HG02588 (cell line): Measurements from ENCODE around the gene NRP1.
"Not testable (repeated sequence)": the region's sequence is repeated elsewhere in the genome, so short reads cannot be mapped to it uniquely, and the experiment has no call there.

Experiments used
- ATAC-seq: cut with Tn5 transposase; IDR thresholded peaks from one replicate; pipeline ENCODE4 v1.9.1; 2021; ENCODE audit warnings: mild to moderate bottlenecking, moderate library complexity; ENCODE audit not compliant: unreplicated experiment

Gene NRP1

DNA sequence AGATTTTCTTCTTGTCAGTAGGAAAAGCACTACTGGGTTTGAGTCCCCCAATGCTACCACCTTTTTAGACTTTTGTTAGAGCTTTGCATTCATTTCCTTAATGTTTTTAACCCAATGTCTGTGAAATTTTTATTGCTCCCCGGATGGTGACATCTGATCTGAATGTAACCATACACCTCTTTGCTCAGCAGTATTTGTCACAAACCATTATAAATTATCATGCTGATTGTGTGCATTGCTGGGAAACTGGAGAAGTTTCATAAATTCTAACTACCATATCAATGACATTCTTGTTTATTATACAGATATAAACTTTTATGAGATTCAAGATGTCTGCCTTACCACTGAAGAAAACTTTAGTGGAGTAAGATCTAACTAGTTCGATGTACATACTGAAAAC, 8.5 kb downstream of the NRP1 start:
- ATAC-seq, result no peak

DNA sequence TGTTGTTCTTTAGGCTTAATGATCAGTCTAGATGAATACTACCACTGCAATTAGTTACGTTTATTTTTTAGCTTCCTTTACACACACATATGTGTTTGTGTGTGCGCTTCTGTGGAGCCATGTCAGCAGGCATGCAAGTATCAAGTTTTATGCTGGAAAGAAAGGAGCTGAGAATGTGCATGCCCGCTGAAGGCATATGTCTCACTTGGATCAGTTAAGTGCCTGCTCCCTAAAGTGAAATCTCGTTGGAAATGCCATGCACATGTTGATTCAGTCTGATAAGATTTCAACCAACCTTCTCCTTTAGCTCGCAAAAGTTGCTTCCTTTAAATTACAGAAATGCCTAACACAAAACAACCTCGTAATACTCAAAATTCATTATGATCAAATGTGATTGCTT, 10.7 kb downstream of the NRP1 start:
- ATAC-seq, result no peak

DNA sequence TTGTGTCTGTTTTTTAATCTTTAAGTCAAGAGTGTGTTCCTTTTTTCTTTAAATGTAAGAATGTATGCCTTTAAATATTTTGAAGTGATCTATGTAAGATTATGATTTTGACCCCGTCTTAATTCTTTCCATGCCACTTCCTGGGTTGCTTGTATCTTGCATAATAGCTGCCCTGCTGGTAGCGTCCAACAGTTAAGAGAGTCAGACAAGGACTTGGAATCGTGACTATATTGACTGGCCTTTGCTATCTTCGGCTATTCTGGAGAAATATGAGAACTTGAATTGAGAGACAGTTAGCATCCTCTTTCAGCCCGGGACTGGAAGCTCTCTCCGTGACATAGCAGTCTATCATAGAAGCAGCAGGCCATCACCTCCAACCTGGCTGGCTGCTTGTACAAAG, 13.0 kb downstream of the NRP1 start:
- no peak for ATAC-seq

DNA sequence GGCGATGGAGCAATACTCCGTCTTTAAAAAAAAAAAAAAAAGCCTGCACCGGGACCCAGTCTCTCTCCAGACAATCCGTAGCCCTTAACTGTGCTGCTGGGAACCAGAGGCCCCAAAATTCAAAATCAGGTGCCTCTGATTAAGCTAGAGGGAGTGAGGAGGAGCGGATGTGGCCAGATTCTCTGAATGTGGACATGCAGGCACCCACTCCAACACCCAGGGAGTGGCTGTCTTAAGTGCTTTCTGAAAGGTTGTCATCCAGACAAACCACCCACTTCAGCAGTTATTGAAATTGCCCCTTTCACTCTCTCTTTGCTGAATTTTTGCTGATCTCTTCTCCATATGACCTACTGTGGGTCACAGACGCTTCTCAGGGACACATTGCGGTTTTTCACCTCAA, 14.2 kb downstream of the NRP1 start:
- ATAC-seq, result no peak

DNA sequence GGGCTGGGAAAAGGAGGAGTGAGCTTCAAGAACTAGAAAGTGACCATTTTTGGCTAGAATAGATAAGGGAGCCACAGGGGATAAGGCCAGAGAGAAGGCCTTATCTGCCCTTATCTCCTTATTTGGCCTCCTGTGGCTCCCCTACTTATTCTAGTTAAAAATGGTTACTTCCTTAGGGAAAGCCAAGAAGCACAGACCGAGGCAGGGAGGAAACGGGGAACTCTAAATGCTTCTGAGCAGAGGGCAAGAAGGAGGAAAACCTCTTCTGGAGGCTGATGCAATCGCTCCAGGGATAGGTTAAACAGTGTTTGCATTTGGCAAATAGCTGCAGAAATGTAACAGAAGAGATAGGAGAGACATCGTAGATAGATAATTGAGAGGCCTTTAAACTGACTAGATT, 18.6 kb downstream of the NRP1 start:
- ATAC-seq, result no peak

DNA sequence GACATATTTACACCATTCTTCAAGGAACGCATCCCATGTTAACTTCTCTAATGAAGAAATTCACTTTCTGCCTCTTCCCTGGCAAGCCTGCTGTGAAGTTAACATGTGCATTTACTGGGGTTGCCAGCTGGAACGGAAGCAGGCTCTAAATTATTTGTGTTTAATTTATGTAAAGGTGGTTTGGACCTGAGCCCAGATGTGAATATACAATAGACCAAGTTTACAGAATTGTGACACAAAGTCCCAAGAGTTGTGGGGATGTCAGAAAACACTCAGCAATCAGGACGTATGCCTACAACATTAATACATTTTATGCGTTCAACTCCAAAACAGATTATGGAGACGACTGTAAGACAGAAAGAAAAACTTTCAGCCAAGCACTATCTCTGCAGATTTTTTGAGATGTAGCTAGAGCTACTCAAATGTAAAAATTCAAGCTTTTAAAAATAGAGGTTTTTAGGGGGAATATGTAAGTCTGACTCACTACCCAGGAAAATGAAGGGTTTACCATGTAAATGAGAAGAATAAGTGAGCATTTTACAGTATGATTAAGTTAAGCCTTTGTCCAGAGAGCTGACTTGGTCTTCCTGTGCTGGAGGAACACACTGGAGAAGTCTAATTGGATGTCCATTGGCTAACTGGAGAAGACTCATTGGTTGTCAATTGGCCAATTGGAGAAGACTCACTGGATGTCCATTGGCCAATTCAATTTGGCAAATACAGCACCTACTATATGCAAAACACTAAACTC, 19.5 kb downstream of the NRP1 start:
- ATAC-seq, result no peak

DNA sequence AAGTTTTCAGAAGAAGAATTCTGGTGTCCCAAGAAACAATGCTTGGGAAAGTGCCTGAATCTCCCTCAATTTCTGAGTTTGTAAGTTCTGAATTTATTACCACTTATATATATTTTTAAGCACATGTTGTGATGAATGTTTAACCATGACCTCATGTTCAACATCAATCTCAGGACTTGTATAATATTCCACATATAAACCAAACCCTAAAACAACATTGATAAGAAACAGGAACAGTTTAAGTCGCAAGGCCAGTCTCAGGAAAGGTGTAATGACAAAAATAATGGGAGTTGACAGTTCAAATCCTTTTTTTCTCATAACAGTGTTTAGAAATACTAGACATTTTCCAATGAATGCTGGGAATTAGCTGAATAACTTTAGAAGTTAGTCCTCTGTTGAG, 22.8 kb downstream of the NRP1 start:
- no peak for ATAC-seq

DNA sequence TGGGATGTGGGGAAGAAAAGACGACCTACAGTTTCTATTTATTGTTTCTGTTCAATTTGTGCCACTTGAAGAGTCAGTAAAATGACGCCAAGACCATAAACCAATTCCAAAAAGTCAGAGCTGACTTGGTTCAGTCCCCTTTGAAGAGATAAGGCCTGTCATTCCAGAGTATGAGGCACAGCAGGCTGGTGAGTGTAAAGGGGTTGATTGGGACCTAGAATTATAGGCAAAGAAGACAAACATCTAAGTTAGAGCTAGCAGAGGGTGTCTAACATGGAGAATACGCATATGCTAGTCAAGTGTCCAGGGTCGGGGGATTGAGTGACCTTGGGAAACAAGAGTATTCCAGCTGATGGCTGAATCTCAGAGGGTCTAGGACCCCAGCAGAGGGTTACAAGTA, 23.6 kb downstream of the NRP1 start:
- ATAC-seq, result no peak

DNA sequence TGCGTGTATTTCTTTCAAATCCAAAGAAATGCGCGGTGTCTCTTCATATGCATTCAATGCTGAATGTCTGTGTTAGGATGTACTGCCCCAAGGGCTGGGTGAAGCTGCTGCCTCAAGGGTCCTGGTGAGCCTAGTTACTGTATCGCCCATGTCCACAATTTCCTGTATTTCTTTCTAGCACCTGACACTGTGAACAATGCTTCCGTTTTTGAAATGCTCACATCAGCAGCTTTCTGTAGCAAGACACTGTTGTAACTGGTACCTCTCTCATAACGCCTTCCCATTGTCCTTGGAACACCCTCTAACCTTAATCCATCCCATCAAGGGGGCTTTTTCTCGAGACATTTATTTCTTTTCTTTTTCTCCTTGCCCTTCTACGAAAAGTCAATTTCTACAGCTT, 25.1 kb downstream of the NRP1 start:
- ATAC-seq, result no peak

DNA sequence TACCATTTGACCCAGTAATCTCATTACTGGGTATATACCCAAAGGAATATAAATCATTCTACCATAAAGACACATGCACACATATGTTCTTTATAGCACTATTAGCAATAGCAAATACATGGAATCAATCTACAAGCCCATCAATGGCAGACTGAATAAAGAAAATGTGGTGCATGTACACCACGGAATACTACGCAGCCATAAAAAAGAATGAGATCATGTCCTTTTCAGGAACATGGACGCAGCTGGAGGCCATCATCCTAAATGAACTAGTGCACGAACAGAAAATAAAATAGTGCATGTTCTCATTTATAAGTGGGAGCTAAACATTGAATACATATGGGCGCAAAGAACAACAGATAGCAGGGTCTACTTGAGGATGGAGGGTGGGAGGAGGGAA, 26.6 kb downstream of the NRP1 start:
- ATAC-seq, result no peak

DNA sequence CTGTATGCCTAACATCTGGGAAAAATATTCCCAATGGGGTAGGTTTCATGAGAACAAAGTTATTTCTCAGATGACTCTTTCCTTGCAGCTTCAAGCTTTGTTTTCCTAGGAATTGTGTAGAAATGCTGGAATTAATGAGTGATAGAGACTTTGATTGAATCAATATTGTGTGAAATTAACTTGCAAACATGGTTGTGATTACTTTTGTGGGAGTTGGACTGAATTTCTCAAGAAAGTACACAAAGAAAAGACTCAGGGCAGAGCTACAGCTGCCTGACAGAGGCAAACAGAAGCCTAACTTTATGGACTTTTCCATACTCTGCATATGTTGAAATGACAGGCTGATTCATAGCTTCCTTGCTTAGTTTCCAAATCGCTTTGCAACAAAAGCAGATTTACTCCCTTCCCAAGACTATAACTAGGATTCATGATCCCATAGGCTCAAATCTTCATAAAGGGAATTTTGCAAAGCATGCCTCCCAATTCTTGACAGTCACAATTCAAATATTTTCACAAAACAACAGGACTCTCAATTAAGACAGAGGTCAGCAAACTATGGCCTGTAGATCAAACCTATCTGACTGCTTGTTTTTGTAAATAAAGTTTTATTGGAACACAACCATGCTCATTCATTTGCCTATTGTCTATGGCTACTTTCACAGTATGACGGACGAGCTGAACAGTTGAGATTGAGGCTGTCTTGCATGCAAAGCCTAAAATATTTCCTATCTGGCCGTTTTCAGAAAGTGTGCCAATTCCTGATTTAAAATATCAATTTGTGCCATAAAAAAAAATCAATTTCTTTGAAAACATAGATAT, 27.6 kb downstream of the NRP1 start:
- no peak for ATAC-seq

DNA sequence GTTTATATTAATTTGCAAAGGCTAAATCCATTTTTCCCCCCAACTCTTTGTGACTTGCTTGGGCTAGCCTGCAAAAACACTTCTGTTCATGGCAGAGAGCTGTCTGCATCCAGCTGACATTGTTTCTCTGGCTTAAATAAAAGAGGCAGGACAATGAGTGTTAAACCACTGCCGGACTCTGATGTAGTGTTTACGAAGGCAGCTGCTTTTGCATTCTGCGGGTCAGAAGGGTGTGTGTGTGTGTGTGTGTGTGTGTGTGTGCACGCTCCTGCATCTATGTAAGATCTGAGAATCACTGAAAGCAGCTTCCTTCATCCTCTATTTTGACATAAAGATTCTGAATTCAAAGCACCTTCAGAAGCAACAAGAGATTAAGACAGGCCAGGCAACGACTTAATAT, 28.3 kb downstream of the NRP1 start:
- no peak for ATAC-seq

DNA sequence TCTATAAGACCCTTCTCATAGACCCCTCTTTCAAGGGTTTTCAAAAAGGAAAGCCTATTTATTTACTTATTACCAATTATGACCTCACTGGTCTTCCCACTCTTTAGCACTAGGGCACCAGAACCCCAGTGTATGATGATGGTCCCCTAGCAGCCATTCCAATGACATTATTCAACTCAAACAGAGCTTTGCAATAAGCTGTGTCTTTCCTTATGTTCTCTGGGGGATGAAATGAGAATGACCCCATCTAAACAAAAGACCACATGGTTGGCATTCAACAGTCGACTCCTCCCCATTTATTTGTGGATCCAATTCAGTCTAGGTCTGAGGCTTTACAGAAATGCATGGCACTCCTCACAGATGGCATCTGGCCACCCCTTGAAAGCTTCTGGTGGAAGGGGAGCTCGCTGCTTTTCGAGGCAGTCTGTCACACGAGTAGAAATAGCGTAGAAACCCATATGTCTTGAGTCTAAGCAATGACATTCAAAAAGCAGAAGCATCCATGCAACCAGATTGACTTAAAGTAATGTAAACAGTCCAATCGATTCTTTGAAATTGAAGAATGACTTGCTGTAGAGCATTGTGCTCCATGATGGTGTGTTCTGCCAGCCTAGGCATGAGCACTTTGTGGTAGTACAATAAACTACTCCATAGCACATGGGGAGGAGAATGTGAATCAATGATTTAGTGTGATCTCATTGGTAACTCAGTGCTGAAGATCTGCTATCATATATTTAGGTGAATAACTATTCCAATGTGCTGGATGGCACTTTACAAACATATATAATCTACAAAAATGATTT, 29.8 kb downstream of the NRP1 start:
- ATAC-seq, result no peak

DNA sequence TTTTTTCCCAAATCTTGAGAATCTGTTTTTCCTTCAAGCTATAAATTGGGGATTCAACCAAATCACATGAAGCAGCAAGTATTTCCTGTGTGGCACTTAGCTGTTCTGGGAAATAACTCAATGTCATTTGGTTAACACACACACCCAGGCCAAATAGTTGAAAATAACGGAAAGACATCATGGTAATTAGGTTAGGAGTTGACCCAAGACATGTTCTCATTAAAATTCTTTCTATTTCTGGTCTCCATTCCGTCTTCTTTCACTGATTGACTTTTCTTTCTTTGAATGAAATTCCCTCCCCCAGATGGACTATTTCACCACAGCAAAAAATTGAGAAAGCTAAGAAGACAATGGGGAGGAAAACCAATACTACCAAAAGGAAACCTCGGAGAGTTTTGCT, 30.5 kb downstream of the NRP1 start:
- ATAC-seq, result no peak

DNA sequence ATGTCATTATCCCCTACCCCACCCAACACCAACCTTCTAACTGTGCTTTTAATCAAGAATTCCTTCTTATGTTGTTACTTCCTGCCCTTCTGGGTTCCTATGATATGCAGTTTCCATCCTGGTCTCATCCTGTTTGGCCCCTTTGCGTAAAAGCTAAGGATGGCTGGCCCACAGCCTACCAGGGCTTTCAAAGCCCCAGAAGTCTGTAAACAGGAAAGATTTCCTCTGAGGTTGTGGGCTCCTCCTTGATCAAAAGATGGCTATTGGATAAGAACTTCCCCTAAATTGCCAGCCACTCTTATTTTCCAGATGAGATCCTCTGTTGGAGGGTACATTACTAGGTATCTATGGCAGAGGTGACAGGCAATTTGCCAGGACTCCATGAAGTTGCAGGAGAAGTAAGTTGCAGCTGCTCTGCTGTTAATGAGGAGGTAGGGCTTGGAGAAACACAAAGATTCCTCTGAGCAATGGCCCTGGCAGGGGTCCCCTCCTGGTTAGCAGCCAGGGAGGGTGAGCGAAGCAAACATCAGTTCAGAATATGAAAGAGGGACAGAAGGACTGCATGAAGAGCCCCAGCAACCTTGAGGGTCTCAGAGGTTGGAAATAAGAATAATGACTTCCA, 32.1 kb downstream of the NRP1 start:
- ATAC-seq, result no peak

DNA sequence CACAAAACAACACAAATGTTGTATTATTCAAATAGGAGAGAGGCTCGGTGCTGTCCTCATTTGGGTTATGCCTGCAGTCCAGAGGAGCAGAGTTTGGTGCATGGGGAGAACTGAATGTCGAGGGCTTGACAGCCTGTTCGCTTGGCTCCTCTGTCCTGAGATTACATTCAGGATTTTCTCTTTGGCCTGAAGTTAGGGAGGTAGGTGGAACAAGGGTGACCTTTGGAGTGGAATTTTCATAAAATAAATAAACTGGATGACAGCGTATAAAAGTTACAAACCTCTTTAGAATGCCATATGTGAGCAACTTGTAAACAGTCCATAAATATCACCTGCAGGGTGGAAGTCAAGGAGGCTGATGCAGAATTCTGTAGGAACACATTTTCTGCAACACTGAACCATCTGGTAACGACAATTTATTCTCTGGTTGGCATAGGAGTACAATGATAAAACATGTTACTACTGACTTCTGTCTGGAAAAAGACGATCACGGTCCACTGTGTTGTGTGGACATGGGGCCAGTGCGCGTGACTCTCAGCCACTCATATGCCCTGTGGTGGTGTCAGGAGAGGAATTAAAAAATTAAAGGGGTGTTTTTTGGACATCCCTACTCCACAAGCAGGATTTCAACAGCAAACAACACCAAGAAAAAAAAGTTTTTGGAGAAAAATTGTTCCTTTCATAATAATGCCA, 33.2 kb downstream of the NRP1 start:
- no peak for ATAC-seq

DNA sequence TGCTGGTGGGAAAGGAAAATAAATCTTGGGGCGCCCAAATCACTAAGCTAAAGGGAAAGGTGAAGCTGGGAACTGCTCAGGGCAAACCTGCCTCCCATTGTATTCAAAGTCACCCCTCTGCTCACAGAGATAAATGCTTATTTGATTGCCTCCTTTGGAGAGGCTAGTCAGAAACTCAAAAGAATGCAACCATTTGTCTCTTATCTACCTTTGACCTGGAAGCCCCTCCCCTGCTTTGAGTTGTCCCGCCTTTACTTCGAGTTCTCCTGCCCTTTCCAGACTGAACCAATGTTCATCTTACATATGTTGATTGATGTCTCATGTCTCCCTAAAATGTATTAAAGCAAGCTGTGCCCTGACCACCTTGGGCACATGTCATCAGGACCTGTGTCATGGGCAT, 33.9 kb downstream of the NRP1 start:
- ATAC-seq, result not testable (repeated sequence)

DNA sequence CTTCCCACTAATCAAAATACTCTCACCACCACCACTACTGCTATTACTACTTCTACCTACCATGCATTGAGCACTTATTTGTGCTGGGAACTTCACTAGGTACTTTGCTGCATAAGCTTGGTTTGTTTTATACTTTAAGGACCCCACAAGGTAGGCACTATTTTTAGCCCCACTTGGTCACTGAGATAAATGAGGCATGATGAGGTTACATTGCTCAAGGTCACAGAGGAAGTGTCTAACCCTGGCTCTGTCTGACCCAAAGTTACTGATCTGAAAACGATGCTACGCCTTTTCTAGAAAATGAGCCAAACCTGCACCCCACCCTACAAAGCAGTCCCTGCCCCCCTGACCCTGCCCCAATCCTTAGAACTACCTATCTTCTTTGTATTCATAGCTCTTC, 35.6 kb downstream of the NRP1 start:
- ATAC-seq, result no peak

DNA sequence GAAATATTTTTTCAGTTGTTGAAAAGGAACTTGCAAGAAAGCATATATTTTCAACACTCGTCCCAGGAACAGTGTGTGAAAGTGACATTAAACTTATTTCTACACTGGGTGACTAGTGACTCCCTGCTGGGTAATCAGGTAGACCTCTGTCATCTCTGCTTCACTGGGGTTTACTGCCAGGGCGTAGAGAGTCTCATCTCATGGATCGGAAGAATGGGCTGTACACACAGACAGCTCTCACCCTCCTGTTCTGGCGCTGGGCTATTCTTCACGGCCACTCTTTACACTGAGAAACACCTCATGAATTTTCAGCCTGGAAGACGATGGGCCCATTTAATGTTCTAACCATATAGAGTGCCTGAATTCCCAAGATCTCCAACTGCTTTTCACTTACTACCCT, 36.4 kb downstream of the NRP1 start:
- no peak for ATAC-seq

DNA sequence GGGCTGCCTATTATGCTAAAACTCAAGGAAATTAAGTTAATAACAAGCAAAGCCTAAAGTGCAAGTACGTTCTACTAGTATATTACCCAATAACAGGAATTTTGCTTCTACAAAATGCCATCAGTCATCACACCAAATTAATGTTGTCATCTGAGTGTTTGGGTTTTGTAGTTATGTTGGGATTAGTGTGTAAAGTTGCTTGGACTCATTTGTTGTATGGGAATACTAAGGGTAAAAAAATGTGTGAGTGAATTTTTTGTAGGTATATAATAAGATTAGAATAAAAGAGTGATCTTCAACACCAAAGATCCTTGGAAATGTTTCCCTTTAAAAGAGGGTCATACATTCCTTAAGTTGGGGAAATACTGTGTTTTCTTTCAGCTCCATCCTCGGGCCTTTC, 38.6 kb downstream of the NRP1 start:
- ATAC-seq, result no peak
